Upper lobe of right lung (tissue), 1 donor: ENCODE measurements around the gene SLC39A2. TPM values are rescaled to one million over a fixed set of nuclear protein-coding genes. Genes with fewer than 3 reads are reported as not detected.
"Not testable (repeated sequence)": the region's sequence is repeated elsewhere in the genome, so short reads cannot be mapped to it uniquely, and the experiment has no call there.

Experiments used
- ATAC-seq: fragments of 200-7000 bp; cut with Tn5 transposase; one replicate; pipeline ENCODE4 v1.9.1; 2020; ENCODE audit warnings: mild to moderate bottlenecking, moderate library complexity
- DNase-seq: peaks from one replicate; pipeline ENCODE4 v3.0.0-alpha.2; 2020
- H3K27ac ChIP-seq: fragments of 200-600 bp; one replicate; pipeline ENCODE4 v1.8.0; 2022
- H3K27me3 ChIP-seq: fragments of 200-600 bp; one replicate; pipeline ENCODE4 v1.8.0; 2022; ENCODE audit warnings: mild to moderate bottlenecking
- H3K36me3 ChIP-seq: fragments of 200-600 bp; one replicate; pipeline ENCODE4 v1.8.0; 2022
- H3K4me1 ChIP-seq: fragments of 200-600 bp; one replicate; pipeline ENCODE4 v1.8.0; 2022
- H3K4me3 ChIP-seq: fragments of 200-600 bp; one replicate; pipeline ENCODE4 v1.8.0; 2022; ENCODE audit warnings: mild to moderate bottlenecking
- H3K9me3 ChIP-seq: fragments of 200-600 bp; one replicate; pipeline ENCODE4 v1.8.0; 2022
- CTCF ChIP-seq: fragments of 200-600 bp; IDR thresholded peaks from one replicate; pipeline ENCODE4 v1.8.0; 2022; ENCODE audit warnings: antibody characterized with exemption
- intact Hi-C: fragments of 100-400 bp; cut with DNase I; formaldehyde crosslinking; loops from one replicate; pipeline ENCODE4 v1.11.0; 2022
- total RNA-seq: library from RNA; stranded (reverse); fragmentation: NEBNext Ultra II Directional; extraction: Animal tissue kit (Norgen Biotek cat#: 25700); gene quantifications from one replicate; pipeline ENCODE4 v1.2.1, GENCODE V29; 2021
- donor health status: DM: no; HTN: yes; CAD: no; lungs with severe emphysema.

SLC39A2 gene
- total RNA-seq, 1 donor from 2014 or later = not detected

DNA sequence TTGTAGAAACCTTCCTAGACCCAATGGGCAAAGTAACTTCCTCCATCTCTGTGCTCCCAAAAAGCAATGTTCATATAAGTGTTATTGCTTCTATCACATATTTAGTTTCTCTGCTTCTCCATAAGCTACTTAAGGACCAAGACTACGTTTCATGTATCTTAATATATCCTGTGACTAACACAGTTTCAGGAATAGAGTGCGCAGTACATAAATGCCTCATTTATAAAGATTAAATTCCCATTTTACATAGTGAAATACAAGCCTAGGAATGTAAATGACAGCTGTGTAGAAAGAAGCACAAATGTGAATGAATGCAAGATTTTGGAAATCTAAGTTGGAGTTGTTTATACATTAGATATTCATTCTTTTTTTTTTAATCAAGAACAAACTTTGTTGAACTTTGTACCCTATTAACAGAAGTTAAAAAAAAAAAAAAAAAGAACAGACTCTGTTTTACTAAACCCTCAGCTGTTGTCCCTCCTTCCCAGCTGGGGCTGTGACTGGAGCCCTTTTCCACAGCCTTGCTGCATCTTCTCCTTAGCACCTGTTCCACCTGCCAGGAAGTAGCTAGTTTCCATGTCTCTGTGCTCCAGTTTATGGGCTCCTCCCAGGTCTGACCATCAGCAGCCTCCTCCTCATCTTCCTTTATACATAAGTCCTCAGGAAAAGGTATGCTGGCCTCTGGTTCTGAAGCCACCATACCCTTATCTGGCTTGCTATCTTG, 16.3 kb upstream of the SLC39A2 start:
- no peaks in the 10 kb centered on the region for H3K9me3 ChIP-seq
- intact Hi-C loops = no loop called here
- ATAC-seq (no peak), DNase-seq (no peak)
- no peaks in the 10 kb centered on the region for H3K27me3 ChIP-seq
- H3K27ac ChIP-seq = no peak overlapping the region
- H3K36me3 ChIP-seq = no peaks in the 10 kb centered on the region
- no peak for TF ChIP-seq CTCF
- no peaks in the 10 kb centered on the region for H3K4me1 ChIP-seq
- H3K4me3 ChIP-seq = no peak overlapping the region

DNA sequence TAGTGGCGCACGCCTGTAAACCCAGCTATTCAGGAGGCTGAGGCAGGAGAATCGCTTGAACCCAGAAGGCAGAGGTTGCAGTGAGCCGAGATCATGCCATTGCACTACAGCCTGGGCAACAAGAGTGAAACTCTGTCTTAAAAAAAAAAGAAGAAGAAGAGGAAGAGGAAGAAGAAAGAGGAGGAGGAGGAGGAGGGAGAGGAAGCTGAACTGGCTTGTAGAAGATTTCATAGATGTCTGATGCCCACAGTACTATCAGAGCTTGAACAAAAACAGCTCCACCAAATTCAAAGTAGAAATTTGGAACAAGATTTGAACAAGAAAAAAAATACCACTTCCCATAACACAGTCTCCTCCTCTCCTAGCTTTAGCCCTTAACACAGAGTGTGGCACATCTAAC, 13.4 kb upstream of the SLC39A2 start:
- H3K4me1 ChIP-seq, H3K27me3 ChIP-seq, H3K4me3 ChIP-seq, H3K36me3 ChIP-seq, H3K27ac ChIP-seq, DNase-seq, intact Hi-C loops, ATAC-seq, H3K9me3 ChIP-seq: not testable (repeated sequence)

DNA sequence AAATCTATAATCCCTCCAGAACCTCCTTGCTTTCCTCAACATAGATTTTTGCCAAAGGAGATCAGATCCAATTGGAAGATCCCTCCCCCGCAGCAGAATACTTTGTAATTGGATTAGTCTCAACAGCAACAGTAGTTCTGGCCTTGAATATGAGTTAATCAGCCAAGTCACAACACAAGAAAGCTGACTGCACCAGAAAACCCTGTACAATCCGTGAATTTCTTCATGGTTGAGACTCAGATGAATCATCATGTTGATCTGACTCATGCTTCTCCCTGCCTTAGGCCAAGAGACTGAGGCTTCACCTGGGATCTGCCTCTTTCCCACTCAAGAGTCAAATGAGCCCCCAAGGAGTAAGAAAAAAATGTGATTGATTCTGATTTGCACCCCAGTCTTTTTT, 12.3 kb upstream of the SLC39A2 start:
- H3K27me3 ChIP-seq = no peaks in the 10 kb centered on the region
- no peak for TF ChIP-seq CTCF
- H3K9me3 ChIP-seq = no peaks in the 10 kb centered on the region
- peaks cover 5% of the 10 kb centered on the region for H3K36me3 ChIP-seq
- DNase-seq = no peak
- no peak overlapping the region for H3K4me3 ChIP-seq
- no peak overlapping the region for H3K27ac ChIP-seq
- no peak for ATAC-seq
- H3K4me1 ChIP-seq = peaks cover 21% of the 10 kb centered on the region
- intact Hi-C loops = no loop called here

DNA sequence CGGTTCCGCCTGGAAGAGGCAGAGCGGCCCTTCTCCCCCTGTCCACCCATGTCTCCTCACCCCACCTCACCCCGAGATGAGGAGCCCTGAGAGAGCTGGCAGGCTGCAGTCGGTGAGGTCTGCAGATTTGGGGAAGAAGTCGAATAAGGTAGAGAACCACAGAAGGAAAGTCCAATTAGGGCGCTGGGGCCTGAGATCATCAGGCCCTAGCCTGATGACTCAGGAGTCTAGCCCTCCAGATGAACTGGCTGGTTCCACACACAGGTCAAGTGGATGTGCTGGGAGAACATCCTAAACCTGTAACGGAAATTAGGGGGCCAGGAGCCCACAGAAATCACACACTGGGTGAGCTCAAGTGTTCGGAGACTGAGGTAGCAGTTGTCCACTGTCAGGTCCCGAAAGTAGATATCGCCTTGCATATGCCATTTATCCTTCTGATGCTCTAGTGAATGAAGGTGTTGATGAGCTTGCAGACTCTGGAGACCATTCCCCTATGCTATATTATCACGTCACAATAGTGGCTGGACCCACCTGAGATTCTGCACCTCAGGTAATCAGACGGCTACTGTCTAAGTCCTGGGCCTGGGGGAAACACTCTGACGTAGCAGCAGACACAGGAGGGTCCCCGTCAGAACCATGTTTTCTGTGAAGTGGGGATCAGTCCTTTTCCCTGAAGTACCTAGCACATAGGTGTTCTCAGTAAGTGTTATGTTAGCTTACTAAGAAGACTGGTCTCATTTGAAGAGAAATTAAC, 10.2 kb upstream of the SLC39A2 start:
- peak overlapping the region; percentile 91 for H3K4me3 ChIP-seq
- peaks cover 26% of the 10 kb centered on the region for H3K36me3 ChIP-seq
- no peaks in the 10 kb centered on the region for H3K27me3 ChIP-seq
- TF ChIP-seq CTCF = no peak
- ATAC-seq (no peak), DNase-seq (no peak)
- peaks cover 22% of the 10 kb centered on the region for H3K4me1 ChIP-seq
- peak overlapping the region; percentile 84 for H3K27ac ChIP-seq
- intact Hi-C loops = no loop called here
- no peaks in the 10 kb centered on the region for H3K9me3 ChIP-seq

DNA sequence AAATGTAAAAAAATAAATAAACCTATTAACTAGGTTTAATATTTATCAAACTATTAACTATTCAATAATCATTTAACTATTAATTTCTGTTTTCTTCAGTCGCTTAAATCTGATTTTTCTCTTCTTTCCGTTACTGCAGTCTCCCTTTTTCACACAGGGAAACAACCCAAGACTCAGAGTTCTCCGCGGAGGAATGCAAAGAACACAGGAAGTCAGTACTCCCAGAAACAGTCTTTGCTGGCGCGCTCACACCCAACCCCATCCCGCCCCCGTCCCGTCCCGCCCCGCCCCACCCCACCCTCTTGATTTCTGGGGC, 9.7 kb upstream of the SLC39A2 start:
- Histone ChIP-seq H3K36me3 (peaks cover 31% of the 10 kb centered on the region), H3K27me3 (no peaks in the 10 kb centered on the region), H3K9me3 (no peaks in the 10 kb centered on the region), H3K4me1 (peaks cover 22% of the 10 kb centered on the region), H3K27ac (peak overlapping the region; percentile 84), H3K4me3 (peak overlapping the region; percentile 91)
- DNase-seq (no peak), ATAC-seq (no peak)
- TF ChIP-seq CTCF = no peak
- intact Hi-C loops = no loop called here

GRCh38 chr14:20989787-20990600, 9.1 kb upstream of the SLC39A2 start, which contains the start of gene METTL17:
METTL17 (plus strand) TSS chr14:20989980; CDS start chr14:20990003, 23 bp downstream.
- H3K9me3 ChIP-seq = no peaks in the 10 kb centered on the region
- ATAC-seq (peak; percentile 97), DNase-seq (peak; percentile 94)
- H3K36me3 ChIP-seq = peaks cover 37% of the 10 kb centered on the region
- peak within 1 kb of the TSS; percentile 91 for H3K4me3 ChIP-seq
- intact Hi-C loops = no loop called here
- H3K27me3 ChIP-seq = no peaks in the 10 kb centered on the region
- H3K27ac ChIP-seq = peak within 1 kb of the TSS; percentile 84
- peak; percentile 22 for TF ChIP-seq CTCF
- peaks cover 22% of the 10 kb centered on the region for H3K4me1 ChIP-seq
